Activated CD4-positive, alpha-beta T cell treated with anti-CD3 and anti-CD28 coated beads, Interleukin-10, Interleukin-2, amounts not matched to agents 100 ng/mL and 50 ng/mL, durations not matched to agents 16 hours and 8 hours (primary cell): ENCODE data around the gene MPP2.
A peak's percentile ranks its signal among the peaks of the same experiment; 100 is the strongest.
"Not testable (repeated sequence)": the region's sequence is repeated elsewhere in the genome, so short reads cannot be mapped to it uniquely, and the experiment has no call there.

Experiments
- DNase-seq: peaks from one replicate; pipeline ENCODE4 v3.0.0-alpha.2; 2020

MPP2 gene

DNA sequence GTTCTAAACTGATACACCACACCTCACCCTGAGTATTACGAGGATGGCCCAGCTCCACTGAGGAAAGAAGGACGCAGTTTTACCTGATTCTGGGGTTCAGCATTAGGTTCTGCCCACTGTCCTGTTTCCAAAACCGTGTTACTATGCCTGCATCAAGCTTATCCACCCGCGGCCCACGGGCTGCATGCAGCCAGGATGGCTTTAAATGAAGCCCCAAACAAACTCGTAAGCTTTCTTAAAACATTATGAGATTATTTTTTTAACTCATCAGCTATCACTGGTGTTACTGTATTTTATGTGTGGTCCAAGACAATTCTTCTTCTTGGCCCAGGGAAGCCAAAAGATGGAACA, 64.4 kb downstream of the MPP2 start:
- no peak for DNase-seq

DNA sequence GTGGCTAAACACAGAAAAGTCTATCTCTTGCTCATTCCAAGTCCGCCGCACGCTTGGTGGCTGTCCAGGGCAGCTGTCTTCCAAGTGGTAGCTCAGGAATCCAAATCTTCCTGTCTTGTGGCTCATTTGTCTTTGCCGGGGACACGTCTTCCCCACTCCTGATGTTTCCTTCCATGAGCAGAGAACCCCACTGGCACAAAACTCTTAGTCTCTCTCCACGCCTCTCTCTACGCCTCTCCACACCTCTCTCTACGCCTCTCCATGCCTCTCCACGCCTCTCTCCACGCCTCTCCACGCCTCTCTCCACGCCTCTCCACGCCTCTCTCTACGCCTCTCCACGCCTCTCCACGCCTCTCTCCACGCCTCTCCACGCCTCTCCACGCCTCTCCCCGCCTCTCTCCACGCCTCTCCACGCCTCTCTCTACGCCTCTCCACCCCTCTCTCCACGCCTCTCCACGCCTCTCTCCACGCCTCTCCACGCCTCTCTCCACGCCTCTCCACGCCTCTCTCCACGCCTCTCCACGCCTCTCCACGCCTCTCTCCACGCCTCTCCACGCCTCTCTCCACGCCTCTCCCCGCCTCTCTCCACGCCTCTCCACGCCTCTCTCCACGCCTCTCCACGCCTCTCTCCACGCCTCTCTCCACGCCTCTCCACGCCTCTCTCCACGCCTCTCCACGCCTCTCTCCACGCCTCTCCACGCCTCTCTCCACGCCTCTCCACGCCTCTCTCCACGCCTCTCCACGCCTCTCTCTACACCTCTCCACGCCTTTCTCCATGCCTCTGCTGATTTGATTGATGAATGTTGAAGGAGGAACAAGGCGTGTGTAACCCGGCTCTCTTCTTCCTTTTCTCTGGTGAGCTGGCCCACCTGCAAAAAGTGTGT, 65.0 kb downstream of the MPP2 start:
- not testable (repeated sequence) for DNase-seq

DNA sequence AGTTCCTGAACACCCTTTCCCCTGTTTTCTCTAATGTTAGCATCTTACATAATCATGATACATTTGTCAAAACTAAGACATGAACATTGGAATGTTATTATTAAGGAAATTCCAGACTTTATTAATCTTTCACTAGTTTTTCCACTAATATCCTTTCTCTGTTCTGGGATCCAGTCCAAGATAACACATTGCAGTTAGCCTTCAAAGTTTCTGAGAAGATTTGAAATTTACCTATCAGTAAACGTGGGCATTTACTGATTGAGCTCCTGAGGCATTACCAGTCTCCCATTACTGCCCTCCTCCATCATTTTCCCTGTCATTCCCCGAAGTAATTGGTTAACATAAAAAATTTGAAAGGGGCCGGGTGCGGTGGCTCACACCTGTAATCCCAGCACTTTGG, 66.1 kb downstream of the MPP2 start:
- no peak for DNase-seq

DNA sequence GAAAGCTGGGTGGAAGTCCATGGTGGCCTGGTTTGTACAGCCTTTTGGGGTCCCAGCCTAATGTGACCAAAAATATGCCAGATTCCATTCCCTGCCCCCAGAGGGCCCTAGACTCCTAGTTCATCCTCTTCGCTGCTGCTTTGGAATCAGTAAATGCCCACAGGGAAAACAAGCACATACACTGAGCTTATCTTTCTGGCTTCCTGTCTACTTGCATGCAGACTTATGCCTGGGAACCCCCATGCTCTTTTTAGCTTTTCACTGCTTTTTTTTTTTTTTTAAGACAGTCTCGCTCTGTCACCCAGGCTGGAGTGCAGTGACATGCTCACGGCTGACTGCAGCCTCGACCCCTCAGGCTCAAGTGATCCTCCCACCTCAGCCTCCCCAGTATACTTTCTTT, 66.5 kb downstream of the MPP2 start:
- DNase-seq: no peak

DNA sequence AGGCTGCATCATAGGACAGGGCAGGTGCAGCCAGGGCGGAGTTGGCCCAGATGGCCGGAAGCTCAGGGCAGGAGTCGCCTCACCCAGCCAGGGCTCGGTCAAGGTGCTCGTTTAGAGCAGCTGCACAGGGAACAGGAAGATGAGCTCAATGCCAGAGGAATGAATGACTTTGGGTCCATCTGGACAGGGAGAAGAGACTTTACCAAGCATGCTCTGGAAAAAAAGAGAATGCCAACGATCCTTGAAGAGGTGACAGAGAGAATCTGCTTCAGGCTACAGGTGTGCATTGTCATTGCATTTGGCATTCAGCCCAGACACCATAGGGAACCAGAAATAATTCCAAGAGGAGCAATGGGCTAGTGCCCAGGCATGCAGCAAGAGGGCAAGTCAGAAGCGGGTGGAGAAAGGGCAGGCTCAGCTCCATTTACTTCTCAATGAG, 67.6 kb downstream of the MPP2 start:
- DNase-seq: no peak

DNA sequence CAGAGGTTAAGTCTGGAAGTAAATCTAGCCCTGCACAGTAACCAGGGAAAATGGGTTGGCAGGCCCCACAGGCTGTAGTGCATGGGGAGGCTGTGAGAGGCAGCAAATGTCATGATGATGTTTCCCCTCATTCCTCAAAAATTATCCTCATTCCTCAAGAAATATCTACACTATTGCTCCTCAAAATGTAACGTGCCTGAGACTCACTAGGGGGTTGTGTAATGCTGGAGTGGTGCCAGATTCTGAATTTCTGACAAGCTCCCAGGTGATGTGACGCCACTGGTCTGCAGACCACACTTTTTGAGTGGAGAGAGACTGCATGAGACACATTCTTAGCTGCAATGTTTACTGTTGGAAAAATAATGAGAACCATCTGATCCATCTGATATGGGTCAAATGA, 73.2 kb downstream of the MPP2 start:
- DNase-seq: no peak

DNA sequence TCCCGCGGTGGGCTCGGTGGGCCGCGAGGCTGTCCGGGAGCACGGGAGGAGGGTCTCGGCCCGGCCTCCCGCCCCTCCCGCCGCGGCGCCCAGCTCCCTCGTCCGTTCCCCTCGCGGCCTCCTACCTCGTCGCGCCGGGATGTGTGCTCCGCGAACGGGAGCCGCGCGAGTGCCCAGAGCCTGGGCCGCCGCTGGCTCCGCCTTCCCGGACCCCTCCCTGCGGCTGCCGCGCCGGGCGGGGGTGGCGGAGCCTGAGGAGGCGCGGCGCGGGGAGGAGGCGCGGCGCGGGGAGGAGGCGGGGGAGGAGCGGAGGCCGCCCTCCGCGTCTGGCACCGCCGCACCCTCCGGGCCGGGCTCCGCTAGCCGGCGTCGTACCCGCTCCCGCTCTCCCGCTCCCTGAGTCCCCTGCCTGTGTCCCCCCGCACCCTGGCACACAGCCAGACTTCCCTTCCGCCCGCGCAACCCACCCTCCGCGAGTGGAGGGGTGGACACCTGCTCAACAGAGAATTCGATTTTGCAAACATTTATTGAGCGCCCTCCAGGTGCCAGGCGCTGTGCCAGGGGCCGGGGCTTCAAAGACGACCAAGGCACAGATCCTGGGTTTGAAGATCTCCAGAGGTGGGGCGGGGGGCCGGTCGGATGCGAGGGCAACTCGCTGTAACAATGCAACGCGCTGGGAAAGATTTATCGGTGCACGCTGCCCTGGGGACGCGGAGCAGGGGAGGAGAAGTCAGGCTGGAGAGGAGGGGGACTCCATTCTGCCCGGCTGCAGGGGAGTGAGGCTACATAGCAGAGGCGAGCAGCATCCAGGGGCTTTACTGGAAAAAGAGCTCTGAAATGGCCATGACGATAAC, 74.1 kb downstream of the MPP2 start, which contains the start of gene MPP3:
Gene MPP3, minus strand, starts transcription at position 171 of the 854 bp plus-strand sequence. CDS start 1,240 bp downstream, outside the sequence.
- peak; percentile 15 for DNase-seq

DNA sequence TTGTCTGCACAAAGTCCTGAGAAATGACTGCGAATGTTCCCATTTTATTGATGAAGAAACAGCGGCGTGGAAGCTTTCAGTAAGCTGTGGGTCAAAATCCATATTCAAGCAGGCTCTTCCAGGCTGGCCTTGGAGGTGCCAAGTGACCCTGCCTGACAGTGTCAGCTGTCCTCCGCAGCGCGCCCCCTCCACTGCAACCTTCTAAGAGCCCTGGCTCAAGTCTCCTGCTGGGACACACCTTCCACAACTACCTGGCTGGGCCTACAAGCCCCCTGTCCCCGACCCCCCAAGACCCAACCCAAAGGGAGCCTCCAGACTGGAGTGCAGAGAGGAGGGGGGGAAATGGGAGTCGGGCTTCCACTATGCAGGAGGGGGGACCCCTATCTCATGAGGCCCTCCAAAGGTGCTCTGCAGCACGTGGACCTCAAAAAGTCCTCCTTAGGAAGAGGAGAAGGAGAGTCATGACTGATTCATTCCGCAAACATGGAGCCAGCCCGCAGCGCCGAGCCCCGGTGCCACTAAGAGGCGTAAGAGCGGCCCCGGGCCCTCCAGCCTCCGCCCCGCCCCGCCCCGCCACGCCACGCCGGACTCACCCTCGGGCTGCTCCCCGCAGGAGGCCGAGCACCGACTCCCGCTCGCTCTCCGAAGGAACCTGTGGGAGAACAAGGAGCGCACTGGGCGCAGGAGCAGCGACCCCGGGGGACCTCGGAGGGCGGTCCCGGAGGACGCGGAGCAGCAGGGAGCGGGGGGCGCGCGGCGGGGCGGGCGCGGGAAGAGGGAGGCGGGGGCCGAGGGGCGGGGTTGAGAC, 75.0 kb downstream of the MPP2 start:
- DNase-seq: no peak

DNA sequence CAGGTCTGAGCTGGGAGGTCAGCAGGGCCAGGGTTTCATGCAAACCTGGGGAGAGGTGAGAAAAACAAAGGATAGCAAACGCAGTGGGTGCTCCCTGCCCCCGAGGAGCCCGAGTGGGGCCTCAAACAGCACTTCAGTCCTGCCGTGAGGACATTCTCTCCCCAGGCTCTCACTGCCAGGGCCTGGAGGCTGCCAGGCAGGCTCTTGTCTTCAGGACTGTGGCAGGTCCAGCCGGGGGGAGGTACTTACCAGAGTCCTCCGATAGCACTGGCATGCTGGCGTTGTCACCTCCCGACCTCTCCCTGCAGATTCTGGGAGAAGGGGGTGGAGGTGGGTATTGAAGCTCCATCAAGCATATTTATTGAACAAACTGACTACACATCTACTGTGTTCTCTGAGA, 75.7 kb downstream of the MPP2 start:
- DNase-seq: no peak

DNA sequence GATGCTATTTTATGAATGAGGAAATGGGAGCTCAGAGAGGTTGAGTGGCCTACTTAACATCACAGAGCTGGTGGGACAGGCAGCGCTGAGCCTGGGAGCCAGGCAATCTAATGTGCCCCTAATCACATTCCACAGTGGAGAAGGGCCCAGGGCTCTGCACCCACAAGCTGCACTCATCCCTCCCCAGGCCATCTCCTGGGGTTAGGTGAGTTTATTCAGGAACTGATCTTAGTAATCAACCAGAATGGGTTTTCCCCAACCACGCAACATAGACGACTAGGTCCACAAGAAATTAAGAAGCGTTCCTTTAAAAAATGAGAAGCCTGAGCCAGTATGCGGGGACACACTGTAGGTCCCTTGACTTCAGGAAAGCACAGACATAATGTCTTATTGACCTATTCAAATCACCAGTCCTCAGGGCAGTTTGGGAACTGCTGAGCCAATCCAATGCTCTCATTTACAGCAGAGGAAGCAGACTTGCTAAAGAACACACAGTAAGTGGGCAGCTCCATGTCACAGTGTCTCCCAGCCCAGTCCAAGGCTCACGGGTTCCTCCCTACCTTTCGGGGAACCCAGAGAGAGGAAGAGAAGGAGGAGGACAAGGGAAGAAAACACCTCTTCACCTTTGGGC, 76.7 kb downstream of the MPP2 start:
- peak; percentile 34 for DNase-seq

DNA sequence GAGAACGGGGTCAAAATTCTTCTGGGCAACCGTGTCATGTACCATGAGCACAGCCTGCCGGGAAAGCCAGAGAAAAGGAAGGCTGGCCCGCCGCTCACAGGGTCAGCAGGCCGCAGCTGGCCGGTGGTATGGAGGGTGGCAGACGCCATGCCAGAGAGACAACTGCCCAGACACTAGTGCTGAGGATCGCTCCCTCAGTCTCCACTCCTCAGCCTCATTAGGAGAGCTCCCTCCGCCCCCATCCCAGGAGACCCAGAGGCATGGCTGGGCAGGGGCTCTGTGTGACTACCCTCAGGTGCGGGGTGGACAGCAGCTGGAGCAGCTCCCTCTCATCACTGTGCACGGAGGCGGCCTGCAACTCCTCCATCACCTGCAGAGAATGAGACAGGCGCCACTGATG, 77.6 kb downstream of the MPP2 start:
- no peak for DNase-seq

DNA sequence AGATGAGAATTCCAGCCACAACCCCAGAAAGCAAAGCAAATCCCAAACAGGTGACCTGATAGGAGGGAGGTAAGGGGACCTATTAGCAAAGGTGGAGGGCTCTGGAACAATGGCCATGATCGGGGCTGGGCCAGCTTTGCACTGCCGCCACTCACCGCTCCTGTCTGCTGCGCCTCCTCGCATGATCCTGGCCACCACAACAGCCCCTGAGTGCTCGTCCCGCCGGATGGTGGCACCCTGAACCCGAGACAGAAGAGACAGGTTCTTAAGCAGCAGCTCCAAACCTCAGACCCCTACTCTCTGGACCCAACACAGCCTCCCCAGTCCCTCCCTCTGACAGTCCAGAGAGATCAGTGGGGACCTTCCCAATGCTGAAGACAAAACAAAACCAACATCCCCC, 79.7 kb downstream of the MPP2 start:
- no peak for DNase-seq

DNA sequence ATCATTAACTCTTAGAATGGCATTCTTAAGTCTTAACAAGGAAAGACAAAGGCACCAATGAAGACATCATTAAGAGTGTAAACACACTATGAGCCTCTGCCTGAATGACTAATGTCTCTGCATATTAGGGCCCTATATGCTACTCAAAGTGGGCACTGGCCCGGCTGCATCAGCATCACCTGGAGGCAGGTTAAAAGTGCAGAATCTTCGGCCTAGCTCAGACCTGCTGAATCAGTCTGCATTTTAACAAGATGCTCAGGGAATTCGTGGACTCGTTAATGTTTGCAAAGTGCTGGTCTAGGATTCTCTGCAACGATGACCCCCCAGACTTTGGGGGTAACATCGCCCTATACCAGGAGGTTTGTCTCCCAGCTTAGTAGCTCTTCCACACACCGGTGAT, 81.1 kb downstream of the MPP2 start:
- no peak for DNase-seq

DNA sequence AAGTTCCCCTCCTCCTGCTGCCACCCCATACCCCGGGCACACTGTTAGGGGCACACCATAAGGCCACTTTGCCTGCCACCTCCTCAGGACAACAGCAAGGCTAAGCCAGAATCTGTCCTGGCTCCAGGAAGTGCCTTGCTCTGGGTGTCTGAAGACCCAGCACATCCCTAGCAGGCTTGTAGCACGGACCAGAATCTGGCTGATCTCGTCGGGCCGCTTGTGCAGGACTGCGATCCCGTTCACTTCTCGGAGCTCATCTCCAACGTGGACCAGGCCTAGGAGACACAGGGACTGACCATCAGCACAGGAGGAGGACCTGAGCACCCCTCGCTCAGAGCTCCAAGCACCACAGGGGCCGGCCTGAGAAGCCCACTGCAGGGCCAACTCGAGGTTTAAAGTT, 81.8 kb downstream of the MPP2 start:
- no peak for DNase-seq
